LNCaP clone FGC (cell line): ENCODE results near the gene NRROS.
"Not testable (repeated sequence)": the region's sequence is repeated elsewhere in the genome, so short reads cannot be mapped to it uniquely, and the experiment has no call there.

ENCODE experiments used
- DNase-seq: peaks from one replicate; pipeline ENCODE4 v3.0.0-alpha.2; 2011; ENCODE audit warnings: low read depth
- H3K4me3 ChIP-seq: 2 replicates; pipeline ENCODE4 v1.5.1; 2011; ENCODE audit warnings: mild to moderate bottlenecking, low read depth, low read length, control low read depth
- CTCF ChIP-seq: IDR thresholded peaks from 2 replicates; pipeline ENCODE4 v1.5.1; 2012; ENCODE audit warnings: mild to moderate bottlenecking; ENCODE audit not compliant: control insufficient read depth, insufficient read depth; ENCODE audit errors: extremely low read depth

The NRROS gene

GRCh38 chr3:196634224-196634623 lies 5.3 kb upstream of the NRROS start:
- TF ChIP-seq CTCF, result no peak
- no peak for DNase-seq
- H3K4me3 ChIP-seq, result no peak overlapping the region

- DNase-seq, result no peak
- no peak overlapping the region for H3K4me3 ChIP-seq
- TF ChIP-seq CTCF, result no peak
These were observed 4.7 kb upstream of the NRROS start for GRCh38 chr3:196634829-196635228.

- H3K4me3 ChIP-seq, result no peak overlapping the region
- no peak for DNase-seq
- TF ChIP-seq CTCF, result no peak
These were observed 2.8 kb upstream of the NRROS start for GRCh38 chr3:196636369-196637349.

GRCh38 chr3:196637941-196638340 lies 1.6 kb upstream of the NRROS start:
- not testable (repeated sequence) for H3K4me3 ChIP-seq, DNase-seq

- TF ChIP-seq CTCF, result no peak
- DNase-seq, result no peak
- no peak overlapping the region for H3K4me3 ChIP-seq
These were observed 522 bp upstream of the NRROS start for GRCh38 chr3:196638861-196639482.

GRCh38 chr3:196640297-196641018 lies 964 bp downstream of the NRROS start:
- no peak for DNase-seq
- no peak for TF ChIP-seq CTCF
- no peak overlapping the region for H3K4me3 ChIP-seq
